ENCODE measurements around the gene SLC10A1.

SLC10A1 gene

DNA sequence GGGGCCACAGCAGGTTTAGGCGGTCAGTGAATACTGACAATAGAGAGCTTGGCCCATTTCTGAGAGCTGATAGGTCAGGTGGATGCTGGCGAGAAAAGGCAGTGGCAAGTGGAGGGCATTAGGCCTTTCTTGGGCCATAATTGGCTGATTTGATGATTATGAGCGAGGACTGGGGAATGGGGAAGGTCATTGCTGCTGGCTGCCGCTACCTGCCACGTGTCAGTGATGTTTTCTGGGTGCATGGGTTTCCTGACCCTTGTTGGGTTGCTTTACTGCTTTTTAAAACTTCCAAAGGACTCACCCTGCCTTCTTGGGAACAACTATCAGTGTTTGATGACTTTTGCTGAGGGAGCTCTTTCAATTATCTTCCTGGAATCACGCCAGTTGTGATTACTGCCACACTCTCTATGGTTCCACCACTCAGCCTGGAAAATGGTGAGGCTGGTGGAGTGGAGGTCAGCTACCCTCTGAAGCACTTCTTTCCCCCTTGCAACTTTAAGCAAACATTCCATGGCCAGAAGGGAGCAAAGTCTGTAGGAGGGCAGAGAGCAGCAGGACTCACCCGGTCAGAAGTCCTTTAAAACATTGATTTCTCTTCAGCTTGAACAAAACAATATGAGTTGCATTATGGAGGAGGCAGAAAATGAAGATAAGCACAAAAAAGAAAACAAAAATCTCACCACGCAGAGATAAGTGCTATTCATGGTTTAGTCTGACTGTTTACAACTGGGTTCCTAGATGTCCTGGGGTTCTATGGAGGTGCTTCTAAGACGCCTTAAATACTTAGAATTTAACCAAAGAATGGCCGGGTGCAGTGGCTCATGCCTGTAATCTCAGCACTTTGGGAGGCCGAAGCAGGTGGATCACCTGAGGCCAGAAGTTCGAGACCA is 12.1 kb upstream of the SLC10A1 start:
- DNase-seq (ENCODE audit: low read depth) = no peak

DNA sequence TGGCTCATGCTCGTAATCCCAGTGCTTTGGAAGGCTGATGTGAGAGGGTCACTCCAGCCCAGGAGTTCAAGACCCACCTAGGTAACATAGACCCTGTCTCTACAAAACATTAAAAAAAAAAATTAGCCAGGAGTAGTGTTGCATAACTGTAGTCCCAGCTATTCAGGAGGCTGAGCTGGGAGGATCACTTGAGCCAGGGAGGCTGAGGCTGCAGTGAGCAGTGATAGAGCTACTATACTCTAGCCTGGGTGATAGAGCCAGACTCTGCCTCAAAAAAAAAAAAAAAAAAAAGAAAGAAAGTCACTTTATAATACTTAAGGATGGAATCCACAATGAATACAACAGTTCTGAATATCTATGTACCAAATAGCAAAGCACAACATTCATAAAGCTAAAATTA is 10.2 kb upstream of the SLC10A1 start:
- no peak for DNase-seq (ENCODE audit: low read depth)

DNA sequence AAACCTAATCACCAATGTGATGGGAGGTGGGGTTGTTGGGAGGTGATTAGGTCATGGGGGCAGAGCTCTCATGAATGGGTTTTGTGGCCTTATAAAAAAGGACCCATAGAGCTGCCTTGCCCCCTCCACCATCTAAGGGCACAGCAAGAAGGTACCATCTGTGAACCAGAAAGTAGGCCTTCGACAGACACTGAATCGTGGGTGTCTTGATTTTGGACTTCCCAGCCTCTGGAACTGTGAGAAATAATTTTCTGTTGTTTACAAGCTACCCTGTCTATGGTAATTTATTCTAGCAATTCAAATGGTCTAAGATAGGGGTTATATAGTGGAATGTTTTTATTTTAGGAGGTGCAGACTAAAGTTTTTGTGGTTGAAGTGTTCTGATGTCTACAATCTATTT is 7.9 kb upstream of the SLC10A1 start:
- DNase-seq (ENCODE audit: low read depth) = no peak

DNA sequence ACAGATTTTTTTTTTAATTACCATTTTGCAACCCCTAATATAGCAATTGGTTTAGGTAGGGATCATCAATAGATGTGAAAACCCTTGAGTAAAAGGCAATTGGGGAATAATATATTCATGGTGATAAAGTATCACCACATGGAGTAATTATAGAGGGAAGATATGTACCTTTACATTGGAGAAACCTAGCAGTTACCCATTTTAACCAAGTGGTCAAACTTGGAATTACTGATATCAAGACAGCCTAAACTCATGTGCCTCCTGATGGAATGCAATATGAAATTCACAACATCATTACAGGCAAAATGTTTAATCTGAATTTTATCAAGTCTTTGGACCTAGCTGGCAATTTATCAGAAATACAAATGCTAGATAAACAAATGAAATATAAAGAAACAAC is 6.7 kb upstream of the SLC10A1 start:
- DNase-seq (ENCODE audit: low read depth) = no peak

DNA sequence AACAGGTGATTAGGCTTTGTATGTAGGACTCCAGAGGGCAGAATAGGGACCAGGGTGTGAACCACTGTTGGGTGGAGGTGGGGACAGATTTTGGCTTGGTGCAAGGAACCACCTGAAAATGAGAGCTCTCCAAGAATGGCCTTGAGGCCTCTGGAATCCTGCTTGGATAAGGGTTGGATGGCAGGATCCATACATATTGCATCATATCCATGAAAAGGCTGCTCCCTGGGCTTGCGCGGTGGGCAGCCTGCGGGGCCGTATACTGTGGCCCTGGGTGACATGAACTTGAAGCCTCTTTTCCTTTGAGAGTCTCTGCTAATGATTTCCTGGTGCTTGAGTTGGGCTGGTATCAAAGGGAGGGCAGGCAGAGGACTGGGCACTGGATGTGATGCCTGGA is 1.3 kb upstream of the SLC10A1 start:
- DNase-seq (ENCODE audit: low read depth) = no peak

DNA sequence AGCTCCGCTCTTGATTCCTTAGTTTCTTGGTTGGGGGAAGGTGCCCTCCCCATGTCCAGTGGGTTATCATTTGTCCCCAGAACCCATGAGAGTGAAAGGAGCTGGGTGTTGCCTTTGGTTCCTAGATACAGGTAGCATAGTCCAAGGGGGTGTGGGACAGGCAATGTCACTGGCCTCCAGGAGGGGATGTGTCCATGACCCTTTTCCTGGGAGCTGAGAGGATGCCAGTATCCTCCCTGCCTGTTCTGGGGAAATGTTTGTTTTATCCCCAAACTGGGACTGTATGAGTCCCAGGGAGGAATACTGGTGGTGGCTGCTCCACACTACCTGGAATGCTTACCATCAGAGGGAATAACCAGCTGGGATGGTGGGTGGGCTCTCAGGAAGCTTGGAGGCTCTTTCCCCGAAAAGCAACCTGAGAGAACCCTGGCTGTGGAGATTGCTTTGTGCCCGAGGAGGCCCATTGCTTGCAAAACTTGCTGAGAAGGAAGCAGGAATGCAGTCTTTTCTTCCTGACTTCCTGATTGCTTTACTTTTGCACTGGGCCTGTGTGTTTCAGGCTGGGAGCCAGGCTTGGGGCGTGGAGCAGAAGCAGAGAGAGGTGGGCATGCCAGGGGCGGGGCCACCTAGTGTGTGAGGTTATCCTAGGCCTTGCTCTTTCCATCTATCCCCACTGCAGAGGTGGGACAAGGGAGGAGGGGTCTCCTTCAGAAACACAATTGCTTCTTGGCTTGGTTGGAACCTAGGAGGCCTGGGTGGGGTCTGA is 715 bp upstream of the SLC10A1 start:
- DNase-seq (ENCODE audit: low read depth) = no peak

DNA sequence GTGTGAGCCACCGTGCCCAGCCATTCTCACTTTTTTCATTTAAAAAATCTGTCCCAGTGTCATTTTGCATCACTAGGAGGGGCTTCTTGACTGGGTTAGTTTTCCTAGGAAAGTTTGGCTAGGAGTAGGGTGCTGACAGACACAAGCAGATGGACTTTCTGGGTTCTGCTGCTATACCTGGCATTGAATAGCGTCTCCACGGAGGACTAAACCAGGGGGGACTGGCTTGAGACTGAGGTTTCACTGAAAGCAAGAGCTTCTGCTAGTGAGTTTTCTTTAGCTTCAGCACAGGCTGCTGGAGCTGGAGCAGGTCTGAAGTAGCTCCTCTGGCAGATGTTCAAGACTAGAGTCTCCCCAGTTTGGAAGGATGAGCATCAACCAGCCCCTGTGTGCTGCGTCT is 1.4 kb downstream of the SLC10A1 start:
- no peak for DNase-seq (ENCODE audit: low read depth)

DNA sequence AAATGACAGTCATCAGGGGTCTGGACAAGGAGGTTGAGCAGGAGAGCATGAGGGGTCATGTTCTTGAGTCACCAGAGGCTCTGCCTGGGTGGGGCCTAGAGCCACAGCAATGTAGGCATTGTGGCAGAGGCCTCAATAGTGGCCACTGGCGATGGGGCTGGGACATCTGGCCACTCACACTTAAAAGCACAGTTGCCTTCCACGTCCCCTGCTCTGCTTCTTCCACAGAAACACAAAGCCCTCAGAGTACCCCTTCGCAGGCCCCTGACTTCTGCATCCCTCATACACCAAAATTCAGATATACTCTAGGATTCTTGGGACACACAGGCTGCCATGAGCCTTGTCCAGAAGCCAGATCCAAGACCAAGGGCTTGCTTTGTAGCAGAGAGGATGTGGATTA is 2.2 kb downstream of the SLC10A1 start:
- no peak for DNase-seq (ENCODE audit: low read depth)

DNA sequence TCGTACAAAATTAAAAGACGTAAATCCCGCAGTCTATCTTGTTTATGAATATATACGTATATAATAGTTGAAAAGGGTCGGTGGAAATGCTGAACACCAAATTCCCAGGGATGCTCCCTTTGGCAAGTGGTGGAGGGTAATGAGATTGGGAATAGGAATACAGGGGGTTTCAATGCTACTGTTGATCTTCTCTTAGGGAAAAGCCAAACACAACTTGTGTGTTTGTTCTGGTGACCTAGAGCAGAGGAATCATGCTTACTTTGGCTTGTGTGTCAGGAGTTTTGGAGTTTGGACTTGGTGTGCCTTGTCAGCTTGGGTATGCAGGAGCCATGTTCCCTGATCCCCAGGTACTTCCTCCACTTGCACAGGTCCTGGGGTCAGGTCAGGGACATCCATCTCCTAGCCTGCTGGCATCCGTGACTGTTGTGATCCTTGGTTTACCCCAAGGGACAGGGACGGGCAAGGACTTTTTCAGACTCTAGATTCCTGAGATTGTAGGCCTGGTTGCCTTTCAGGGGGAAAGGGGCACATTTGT is 4.1 kb downstream of the SLC10A1 start:
- no peak for DNase-seq (ENCODE audit: low read depth)

DNA sequence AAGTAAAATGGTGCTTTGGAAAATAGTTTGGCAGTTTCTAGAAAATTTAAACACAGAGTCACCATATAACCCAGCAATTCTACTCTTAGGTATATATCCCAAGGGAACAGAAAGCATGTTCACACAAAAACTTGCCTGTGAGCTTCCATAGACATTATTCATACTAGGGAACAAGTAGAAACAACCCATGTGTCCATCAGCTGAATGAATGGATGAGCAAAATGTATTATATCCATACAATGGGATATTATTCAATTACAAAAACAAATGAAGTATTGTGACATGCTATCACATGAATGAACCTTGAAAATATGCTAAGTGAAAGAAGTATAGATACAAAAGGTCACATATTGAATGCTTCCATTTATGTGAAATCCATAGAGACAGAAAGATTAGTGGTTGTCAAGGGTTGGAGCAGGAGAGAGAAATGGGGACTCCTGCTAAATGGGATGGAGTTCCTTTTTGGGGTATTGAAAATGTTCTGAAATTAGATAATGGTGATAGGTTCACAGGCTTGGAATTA is 7.9 kb downstream of the SLC10A1 start:
- no peak for DNase-seq (ENCODE audit: low read depth)

DNA sequence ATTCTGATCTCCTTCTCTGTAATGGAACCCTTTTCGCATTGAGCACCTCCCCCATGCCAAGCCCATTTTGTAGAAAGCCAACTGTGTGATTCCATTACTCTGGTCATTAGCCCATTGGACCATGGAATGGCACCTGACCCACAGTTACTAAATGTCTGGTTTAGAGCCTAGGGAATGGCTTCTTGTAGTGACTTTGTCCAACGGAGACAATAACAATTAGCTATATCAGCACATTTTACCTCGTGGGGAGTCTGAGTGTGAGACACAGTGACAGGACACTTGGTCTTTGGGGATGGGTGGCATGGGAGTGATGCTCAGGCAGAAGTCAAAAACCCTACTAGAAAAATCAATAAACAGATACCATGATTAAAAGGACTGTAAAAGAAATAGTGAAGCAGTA is 10.4 kb downstream of the SLC10A1 start:
- no peak for DNase-seq (ENCODE audit: low read depth)

DNA sequence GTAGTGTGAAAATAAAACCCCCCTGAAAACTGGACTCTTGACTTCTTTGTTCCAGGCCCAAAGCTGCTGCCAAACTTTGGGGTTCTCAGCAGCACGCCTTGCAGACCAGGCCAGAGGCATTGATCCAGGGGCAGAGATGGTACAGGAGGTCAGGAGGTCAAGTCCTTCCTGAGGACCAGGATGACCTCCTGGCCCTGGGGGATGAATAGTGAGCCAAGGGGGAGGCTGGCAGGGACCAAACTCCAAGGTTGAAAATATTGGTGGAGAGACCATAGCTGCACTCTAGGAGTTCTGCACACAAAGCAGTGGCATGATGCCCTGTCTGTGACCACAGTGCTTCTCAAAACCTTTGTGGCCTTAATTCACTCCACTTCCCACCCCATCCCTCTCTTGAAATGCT is 12.1 kb downstream of the SLC10A1 start:
- DNase-seq (ENCODE audit: low read depth) = no peak

DNA sequence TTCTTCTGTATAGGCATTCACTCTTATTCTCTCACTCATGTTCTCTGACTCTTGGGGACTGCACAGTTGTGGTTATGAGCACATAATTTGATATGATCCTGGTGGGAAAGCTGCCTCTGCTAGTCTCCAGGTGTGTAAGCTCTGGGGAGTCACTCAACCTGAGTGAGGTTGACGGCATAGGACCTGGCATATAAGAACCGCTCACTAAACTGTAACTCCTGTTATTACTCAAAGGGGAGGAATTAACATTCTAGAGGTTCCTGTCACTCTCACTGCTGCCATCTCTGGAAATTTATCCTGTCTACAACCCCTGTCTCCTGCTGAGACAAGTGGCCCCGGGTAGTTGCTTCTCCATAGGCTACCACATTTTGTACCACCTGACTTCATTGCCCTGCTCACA is 16.1 kb downstream of the SLC10A1 start:
- DNase-seq (ENCODE audit: low read depth) = no peak

DNA sequence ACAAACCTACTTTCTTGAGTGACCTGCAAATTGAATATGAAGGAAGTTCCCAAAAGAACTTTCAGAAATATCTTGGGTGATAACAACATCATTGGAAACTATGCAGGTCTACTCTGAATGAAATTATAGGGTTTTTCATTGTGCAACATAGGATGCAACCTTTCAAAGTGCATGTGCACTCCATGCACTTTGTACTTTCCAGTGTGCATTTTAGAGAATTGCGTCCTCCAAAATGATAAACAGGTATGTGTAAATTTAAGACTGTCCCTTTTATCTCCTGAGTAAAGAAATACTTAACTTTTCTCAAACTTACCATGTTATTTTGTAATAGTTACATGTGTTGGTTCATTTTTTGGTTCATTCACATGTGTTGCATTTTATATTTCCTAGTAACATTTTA is 16.9 kb downstream of the SLC10A1 start:
- no peak for DNase-seq (ENCODE audit: low read depth)

DNA sequence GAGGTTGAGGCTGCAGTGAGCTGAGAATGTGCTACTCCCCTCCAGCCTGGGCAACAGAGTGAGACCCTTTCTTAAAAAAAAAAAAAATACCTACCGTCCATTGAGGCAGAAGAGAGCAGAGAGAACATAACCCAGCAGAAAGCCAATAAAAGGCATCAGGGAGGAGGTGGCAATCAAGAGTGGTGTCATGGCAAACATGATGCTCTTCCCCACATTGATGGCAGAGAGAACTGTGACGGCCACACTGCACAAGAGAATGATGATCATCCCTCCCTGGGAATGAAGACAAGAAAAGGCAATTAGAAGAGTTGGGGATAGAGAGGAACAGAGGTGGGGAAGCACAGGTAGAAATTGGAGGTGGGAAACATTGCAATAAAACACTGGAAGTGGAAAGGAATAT is 18.0 kb downstream of the SLC10A1 start:
- DNase-seq (ENCODE audit: low read depth) = no peak

DNA sequence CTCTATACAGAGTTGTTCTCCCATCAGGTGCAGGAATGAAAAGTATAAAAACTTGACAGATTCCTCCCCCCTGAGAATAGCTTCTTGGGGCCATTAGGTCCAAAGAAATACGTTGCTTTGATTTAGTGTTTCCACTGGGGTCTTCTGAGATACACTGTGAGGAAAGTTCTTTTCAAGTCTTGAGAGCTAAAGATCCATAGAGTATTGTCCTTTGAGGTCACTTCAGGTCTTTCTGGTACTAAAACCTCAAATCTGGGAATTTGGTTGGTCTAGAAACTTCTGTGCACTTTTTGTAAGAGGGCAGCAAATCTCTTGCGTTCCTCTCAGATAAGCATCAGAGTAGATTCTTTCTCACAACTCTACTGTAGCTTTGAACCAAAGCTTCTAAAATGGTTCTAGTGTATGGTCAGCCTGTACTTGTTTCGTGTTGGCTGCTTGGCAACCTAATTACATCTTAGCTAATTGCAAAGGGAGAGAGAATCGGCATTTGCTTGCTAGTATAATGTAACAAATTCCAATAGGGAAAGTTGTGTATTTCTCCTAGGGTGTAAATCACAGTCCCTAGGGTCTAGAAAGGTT is 20.1 kb downstream of the SLC10A1 start:
- DNase-seq (ENCODE audit: low read depth) = no peak

DNA sequence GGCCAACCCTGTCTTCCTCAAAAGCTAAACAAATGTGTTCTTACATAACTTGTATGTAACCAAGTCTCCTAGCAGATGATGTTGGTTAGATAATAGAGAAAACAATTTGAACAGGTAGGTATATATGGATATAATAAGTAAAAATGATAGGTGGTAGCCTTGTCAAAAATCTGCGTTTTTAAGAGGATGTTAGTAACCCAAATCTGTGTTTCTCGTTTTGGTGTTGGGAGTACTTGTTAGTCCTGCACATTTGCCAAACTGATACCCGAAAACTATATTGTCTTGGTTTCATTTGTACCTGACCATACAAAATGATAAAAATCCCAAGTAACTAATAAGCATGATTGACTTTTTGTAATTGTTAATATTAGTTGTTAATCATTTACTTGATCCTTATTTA is 22.0 kb downstream of the SLC10A1 start:
- no peak for DNase-seq (ENCODE audit: low read depth)

DNA sequence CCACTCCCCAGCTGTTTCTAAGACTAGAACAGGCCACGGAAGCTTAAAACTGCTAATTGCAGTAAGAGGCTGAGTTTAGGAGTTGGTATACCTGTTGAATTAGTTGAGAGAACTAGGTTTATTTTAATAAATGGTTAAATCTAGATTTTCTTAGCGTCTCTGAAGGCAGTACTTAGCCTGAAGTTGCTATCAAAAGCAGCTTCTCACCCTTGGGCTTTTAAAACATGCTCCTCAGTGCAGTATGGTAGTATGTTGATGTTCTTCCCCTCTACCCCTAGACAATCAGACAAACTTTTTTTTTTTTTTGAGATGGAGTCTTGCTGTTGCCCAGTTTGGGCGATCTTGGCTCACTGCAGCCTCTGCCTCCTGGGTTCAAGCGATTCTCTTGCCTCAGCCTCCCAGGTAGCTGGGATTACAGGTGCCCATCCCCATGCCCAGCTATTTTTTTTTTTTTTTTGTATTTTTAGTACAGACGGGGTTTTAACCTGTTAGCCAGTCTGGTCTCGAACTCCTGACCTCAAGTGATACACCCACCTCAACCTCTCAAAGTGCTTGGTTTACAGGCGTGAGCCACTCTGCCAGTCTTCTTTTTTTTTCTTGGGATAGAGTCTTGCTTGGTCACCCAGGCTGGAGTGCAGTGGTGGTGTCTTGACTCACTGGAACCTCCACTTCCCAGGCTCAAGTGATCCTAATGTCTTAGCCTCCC is 23.3 kb downstream of the SLC10A1 start:
- no peak for DNase-seq (ENCODE audit: low read depth)

DNA sequence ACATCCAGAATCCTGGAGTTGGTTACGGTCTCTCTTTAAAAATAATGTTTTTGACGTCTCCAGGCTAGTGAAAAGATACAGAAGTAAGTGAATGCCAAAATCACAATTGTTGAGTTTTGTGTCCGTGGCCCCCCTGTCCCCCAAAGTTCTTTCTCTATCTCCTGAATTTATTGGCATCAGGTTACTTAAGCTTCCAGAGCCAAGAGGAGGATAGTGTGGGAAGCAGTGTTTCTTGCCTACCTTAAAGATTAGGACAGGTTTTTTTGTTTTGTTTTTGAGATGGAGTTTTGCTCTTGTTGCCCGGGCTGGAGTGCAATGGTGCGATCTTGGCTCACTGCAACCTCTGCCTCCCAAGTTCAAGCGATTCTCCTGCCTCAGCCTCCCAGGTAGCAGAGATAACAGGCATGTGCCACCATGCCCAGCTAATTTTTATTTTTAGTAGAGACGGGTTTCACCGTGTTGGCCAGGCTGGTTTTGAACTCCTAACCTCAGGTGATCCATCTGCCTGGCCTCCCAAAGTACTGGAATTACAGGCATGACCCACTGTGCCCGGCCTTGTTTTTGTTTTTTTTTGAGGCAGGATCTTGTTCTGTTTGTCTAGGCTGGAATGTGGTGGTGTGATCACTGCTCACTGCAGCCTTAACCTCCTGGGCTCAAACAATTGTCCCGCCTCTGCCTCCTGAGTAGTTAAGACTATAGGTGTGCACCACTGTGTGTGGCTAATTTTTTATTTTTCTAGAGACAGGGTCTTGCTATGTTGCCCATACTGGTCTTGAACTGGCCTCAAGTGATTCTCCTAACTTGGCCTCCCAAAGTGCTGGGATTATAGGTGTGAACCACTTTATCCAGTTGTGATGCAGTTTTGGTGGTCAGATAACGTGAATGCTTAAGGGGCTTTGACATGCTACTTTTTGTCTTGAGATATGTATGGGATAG is 24.7 kb downstream of the SLC10A1 start:
- DNase-seq (ENCODE audit: low read depth) = no peak

DNA sequence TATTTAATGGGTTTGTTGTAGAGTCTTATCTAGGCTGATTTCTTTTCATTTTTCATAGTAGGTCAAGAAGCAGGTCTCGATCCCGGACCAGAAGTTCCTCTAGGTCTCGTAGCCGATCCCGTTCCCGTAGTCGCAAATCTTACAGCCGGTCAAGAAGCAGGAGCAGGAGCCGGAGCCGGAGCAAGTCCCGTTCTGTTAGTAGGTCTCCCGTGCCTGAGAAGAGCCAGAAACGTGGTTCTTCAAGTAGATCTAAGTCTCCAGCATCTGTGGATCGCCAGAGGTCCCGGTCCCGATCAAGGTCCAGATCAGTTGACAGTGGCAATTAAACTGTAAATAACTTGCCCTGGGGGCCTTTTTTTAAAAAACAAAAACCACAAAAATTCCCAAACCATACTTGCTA is 25.9 kb downstream of the SLC10A1 start:
- no peak for DNase-seq (ENCODE audit: low read depth)

DNA sequence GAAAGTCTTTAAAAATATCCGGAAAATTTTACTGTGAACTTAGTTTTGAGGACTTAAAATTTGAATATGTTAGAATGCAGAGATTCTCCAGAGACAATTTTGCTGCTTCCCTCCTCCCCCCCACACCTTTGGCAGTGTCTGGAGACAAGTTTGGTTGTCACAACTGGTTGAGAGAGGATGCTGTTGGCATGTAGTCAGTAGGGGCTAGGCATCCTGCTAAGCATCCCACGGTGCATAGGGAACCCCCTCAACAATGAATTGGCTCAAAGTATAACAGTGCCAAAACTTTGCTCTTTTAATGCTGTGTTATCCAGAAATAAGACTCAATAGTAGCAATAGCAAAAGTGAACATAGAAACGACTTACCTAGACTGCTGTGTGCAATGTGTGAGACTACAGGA is 26.5 kb downstream of the SLC10A1 start:
- no peak for DNase-seq (ENCODE audit: low read depth)

Measured in stimulated activated CD8-positive, alpha-beta memory T cell treated with anti-CD3 and anti-CD28 coated beads, Interleukin-15, amount 100 ng/mL, for 24 hours (primary cell).